Measurements from ENCODE around the gene DHFR. TPM values are rescaled to one million over a fixed set of nuclear protein-coding genes. Genes with fewer than 3 reads are reported as not detected.

DHFR gene
- total RNA-seq, 1 experiment from 2014 or later = 125 TPM

DNA sequence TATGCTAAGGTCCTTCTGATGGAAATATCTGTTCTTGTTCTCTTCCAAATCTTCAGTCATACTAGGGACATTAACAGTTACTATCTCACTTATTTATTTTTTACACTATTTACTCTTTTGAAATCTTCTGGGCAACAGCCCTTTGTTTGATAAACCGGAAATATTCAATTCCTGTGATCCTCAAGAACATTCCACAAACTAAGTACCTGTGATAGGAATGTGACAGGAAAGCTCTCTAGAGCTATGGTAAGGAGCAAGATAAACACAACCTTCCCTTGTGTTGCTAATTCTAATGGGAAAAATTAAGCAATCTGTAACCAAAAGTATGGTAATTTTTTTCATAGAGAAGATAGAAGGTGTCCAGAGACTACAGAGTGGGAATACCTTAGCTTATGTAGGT is 62.7 kb downstream of the DHFR start:
- Histone ChIP-seq H3K36me3 (ENCODE audit: insufficient read depth, low read length, poor library complexity, severe bottlenecking) (no peaks in the 10 kb centered on the region), H3K4me1 (ENCODE audit: insufficient read depth, low read length, poor library complexity, severe bottlenecking) (no peaks in the 10 kb centered on the region), H3K27me3 (replicated peaks; ENCODE audit: insufficient read depth, low read depth, low read length, poor library complexity) (no peaks in the 10 kb centered on the region), H3K27ac (ENCODE audit: low read depth, low read length, poor library complexity, severe bottlenecking) (no peak overlapping the region), H3K4me3 (ENCODE audit: low read depth, low read length, poor library complexity, severe bottlenecking) (no peak overlapping the region), H3K9me3 (ENCODE audit: low read depth, low read length, poor library complexity, severe bottlenecking) (no peaks in the 10 kb centered on the region)
- BruUV-seq (replicated peaks) = no TSS peak
- CTCF ChIA-PET = no interaction called here
- no peak for DNase-seq (ENCODE audit: low spot score)
- POLR2A ChIA-PET (ENCODE audit: low non-redundant PET) = no interaction called here
- TF ChIP-seq, protein P1, sequence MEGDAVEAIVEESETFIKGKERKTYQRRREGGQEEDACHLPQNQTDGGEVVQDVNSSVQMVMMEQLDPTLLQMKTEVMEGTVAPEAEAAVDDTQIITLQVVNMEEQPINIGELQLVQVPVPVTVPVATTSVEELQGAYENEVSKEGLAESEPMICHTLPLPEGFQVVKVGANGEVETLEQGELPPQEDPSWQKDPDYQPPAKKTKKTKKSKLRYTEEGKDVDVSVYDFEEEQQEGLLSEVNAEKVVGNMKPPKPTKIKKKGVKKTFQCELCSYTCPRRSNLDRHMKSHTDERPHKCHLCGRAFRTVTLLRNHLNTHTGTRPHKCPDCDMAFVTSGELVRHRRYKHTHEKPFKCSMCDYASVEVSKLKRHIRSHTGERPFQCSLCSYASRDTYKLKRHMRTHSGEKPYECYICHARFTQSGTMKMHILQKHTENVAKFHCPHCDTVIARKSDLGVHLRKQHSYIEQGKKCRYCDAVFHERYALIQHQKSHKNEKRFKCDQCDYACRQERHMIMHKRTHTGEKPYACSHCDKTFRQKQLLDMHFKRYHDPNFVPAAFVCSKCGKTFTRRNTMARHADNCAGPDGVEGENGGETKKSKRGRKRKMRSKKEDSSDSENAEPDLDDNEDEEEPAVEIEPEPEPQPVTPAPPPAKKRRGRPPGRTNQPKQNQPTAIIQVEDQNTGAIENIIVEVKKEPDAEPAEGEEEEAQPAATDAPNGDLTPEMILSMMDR (conservative IDR thresholded peaks at IDR 0.05; ENCODE audit: low read depth, low read length) = no peak
- no peak for TF ChIP-seq EZH2 (IDR thresholded peaks at IDR 0.05; ENCODE audit: borderline replicate concordance, low read depth, low read length, poor library complexity, severe bottlenecking)
- intact Hi-C loops (cut with micrococcal nuclease; ENCODE audit: unreplicated experiment) = no loop called here

DNA sequence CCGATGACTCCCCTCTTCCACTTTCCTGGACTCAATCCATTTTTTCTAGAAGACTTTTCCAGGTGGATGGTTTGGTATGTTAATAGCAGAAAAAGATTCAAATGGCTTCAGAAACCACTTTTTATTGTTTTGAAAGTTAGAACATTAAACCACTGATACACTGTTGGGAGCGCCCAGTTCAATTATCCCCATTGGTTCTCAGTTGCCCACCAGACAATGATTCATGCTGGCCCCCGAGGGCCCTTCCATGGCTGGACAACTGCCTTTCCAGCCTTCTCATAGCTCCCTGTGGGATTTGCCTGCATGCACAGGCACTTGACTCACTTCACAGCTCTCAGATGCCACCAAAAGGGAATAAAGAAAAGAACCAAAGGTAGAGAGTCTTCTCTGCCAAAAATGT is 63.4 kb downstream of the DHFR start:
- TF ChIP-seq EZH2 (IDR thresholded peaks at IDR 0.05; ENCODE audit: borderline replicate concordance, low read depth, low read length, poor library complexity, severe bottlenecking) = no peak
- TF ChIP-seq, protein P1 (conservative IDR thresholded peaks at IDR 0.05; ENCODE audit: low read depth, low read length) = no peak
- POLR2A ChIA-PET (ENCODE audit: low non-redundant PET) = no interaction called here
- no peak overlapping the region for H3K4me3 ChIP-seq (ENCODE audit: low read depth, low read length, poor library complexity, severe bottlenecking)
- intact Hi-C loops (cut with micrococcal nuclease; ENCODE audit: unreplicated experiment) = no loop called here
- no TSS peak for BruUV-seq (replicated peaks)
- no peaks in the 10 kb centered on the region for H3K4me1 ChIP-seq (ENCODE audit: insufficient read depth, low read length, poor library complexity, severe bottlenecking)
- DNase-seq (ENCODE audit: low spot score) = no peak
- CTCF ChIA-PET = no interaction called here
- no peaks in the 10 kb centered on the region for H3K36me3 ChIP-seq (ENCODE audit: insufficient read depth, low read length, poor library complexity, severe bottlenecking)
- H3K27me3 ChIP-seq (replicated peaks; ENCODE audit: insufficient read depth, low read depth, low read length, poor library complexity) = no peaks in the 10 kb centered on the region
- H3K27ac ChIP-seq (ENCODE audit: low read depth, low read length, poor library complexity, severe bottlenecking) = no peak overlapping the region
- no peaks in the 10 kb centered on the region for H3K9me3 ChIP-seq (ENCODE audit: low read depth, low read length, poor library complexity, severe bottlenecking)

DNA sequence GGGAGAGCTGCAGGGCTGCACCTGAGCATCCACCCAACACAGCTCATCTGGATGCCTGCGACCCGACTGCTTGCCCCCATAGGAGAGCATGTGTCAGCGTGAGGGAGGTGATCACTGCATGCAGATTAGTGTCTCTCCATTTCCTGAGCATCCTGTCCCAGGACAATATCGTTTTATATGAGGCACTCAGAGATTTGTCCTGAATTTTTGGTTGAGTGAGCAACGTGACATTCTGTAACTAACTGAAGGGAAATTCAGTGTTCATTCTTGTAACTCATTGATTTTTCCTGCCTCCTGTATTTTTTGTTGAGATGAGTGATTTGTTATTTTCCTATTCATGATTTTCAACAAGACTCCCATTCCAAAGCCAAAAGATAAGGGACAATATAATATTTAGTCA is 64.0 kb downstream of the DHFR start:
- POLR2A ChIA-PET (ENCODE audit: low non-redundant PET) = no interaction called here

More for the DNA sequence above, 64.0 kb downstream of the DHFR start:
- Histone ChIP-seq H3K27me3 (replicated peaks; ENCODE audit: insufficient read depth, low read depth, low read length, poor library complexity) (no peaks in the 10 kb centered on the region), H3K36me3 (ENCODE audit: insufficient read depth, low read length, poor library complexity, severe bottlenecking) (no peaks in the 10 kb centered on the region), H3K9me3 (ENCODE audit: low read depth, low read length, poor library complexity, severe bottlenecking) (no peaks in the 10 kb centered on the region), H3K27ac (ENCODE audit: low read depth, low read length, poor library complexity, severe bottlenecking) (no peak overlapping the region), H3K4me1 (ENCODE audit: insufficient read depth, low read length, poor library complexity, severe bottlenecking) (no peaks in the 10 kb centered on the region), H3K4me3 (ENCODE audit: low read depth, low read length, poor library complexity, severe bottlenecking) (no peak overlapping the region)
- no peak for DNase-seq (ENCODE audit: low spot score)
- CTCF ChIA-PET = no interaction called here
- no TSS peak for BruUV-seq (replicated peaks)
- intact Hi-C loops (cut with micrococcal nuclease; ENCODE audit: unreplicated experiment) = no loop called here
- TF ChIP-seq, protein P1 (conservative IDR thresholded peaks at IDR 0.05; ENCODE audit: low read depth, low read length) = no peak
- no peak for TF ChIP-seq EZH2 (IDR thresholded peaks at IDR 0.05; ENCODE audit: borderline replicate concordance, low read depth, low read length, poor library complexity, severe bottlenecking)

All from A673 (cell line).